Left colon (tissue), 2 donors: ENCODE results near the gene NBPF3. TPM values are rescaled to one million over a fixed set of nuclear protein-coding genes. Genes with fewer than 3 reads are reported as not detected.
"Not testable (repeated sequence)": the region's sequence is repeated elsewhere in the genome, so short reads cannot be mapped to it uniquely, and the experiment has no call there.

Experiments used
- ATAC-seq: fragments of 200-7000 bp; cut with Tn5 transposase; one replicate; pipeline ENCODE4 v1.9.1; 2020; ENCODE audit warnings: mild to moderate bottlenecking, moderate library complexity
- DNase-seq, 2 donors: peaks; one replicate each; pipeline ENCODE4 v3.0.0-alpha.2; 2020
- intact Hi-C, 2 donors: fragments of 100-400 bp; cut with DNase I in 1 of 2; cut with micrococcal nuclease in 1 of 2; formaldehyde crosslinking; loops; one replicate each; pipeline versions ENCODE4 v1.11.2 to v1.14.0; 2022; cut with DNase I, micrococcal nuclease
- long read RNA-seq: library from polyadenylated mRNA; unstranded; transcript quantifications from one replicate; pipeline ENCODE4 v2.0.0, GENCODE V29; 2021
- total RNA-seq, 2 donors: library from RNA; stranded (reverse); fragmentation: NEBNext Ultra II Directional; extraction: Animal tissue kit (Norgen Biotek cat#: 25700); gene quantifications; one replicate each; pipeline ENCODE4 v1.2.1, GENCODE V29; 2021
- donor health status: DM: no; HTN: no; CAD: no.
- donor health status: DM: yes; HTN: yes; CAD: no.

Gene NBPF3
- 1 to 10 TPM; 4.4 to 9.5 TPM for total RNA-seq
- long read RNA-seq, partial matches to known transcripts, result 1 of 6 reads
- long read RNA-seq, other reads (novel, unspliced or antisense), result 4 of 6 reads

GRCh38 chr1:21439721-21440629 lies at the start of gene NBPF3:
Gene NBPF3, plus strand, starts transcription at chr1:21440137. Its CDS starts 4,950 bp downstream, at chr1:21445087.
- DNase-seq (peak; percentile 81 to 90), ATAC-seq (peak; percentile 95)
- intact Hi-C loops, result no loop called here

- intact Hi-C loops, result no loop called here
- no peak for DNase-seq
- no peak for ATAC-seq
Measured at GRCh38 chr1:21391497-21391896, 48.4 kb upstream of the NBPF3 start.

- intact Hi-C loops, result no loop called here
- no peak for ATAC-seq
- DNase-seq, result no peak
Measured at GRCh38 chr1:21392587-21393263, 47.2 kb upstream of the NBPF3 start.

- ATAC-seq, result no peak
- DNase-seq, result no peak
- intact Hi-C loops, result no loop called here
Measured at GRCh38 chr1:21396516-21396915, 43.4 kb upstream of the NBPF3 start.

- DNase-seq (peak in 1 of 2 donors; percentile 3), ATAC-seq (no peak)
- intact Hi-C loops, result no loop called here
Measured at GRCh38 chr1:21397813-21398188, 42.1 kb upstream of the NBPF3 start.

GRCh38 chr1:21401726-21402346 lies 38.1 kb upstream of the NBPF3 start:
- ATAC-seq, DNase-seq, intact Hi-C loops: not testable (repeated sequence)

- intact Hi-C loops, result no loop called here
- no peak for ATAC-seq
- no peak for DNase-seq
Measured at GRCh38 chr1:21406659-21407058, 33.3 kb upstream of the NBPF3 start.

- ATAC-seq, intact Hi-C loops, DNase-seq: not testable (repeated sequence)
Measured at GRCh38 chr1:21409897-21410296, 30.0 kb upstream of the NBPF3 start.

- DNase-seq (no peak), ATAC-seq (no peak)
- intact Hi-C loops, result no loop called here
Measured at GRCh38 chr1:21414015-21414414, 25.9 kb upstream of the NBPF3 start.

- intact Hi-C loops, ATAC-seq, DNase-seq: not testable (repeated sequence)
Measured at GRCh38 chr1:21420378-21420777, 19.6 kb upstream of the NBPF3 start.

- intact Hi-C loops, ATAC-seq, DNase-seq: not testable (repeated sequence)
Measured at GRCh38 chr1:21421307-21421706, 18.6 kb upstream of the NBPF3 start.

GRCh38 chr1:21427798-21428480 lies 12.0 kb upstream of the NBPF3 start:
- peak; percentile 17 for ATAC-seq
- intact Hi-C loops, DNase-seq: not testable (repeated sequence)

GRCh38 chr1:21428481-21429073 lies 11.4 kb upstream of the NBPF3 start:
- peak; percentile 26 for ATAC-seq
- DNase-seq, intact Hi-C loops: not testable (repeated sequence)

- intact Hi-C loops, DNase-seq, ATAC-seq: not testable (repeated sequence)
Measured at GRCh38 chr1:21429210-21429609, 10.7 kb upstream of the NBPF3 start.

GRCh38 chr1:21430875-21431274 lies 9.1 kb upstream of the NBPF3 start:
- intact Hi-C loops, DNase-seq, ATAC-seq: not testable (repeated sequence)

- ATAC-seq, result no peak
- intact Hi-C loops, result no loop called here
Measured at GRCh38 chr1:21434394-21434793, 5.5 kb upstream of the NBPF3 start.

GRCh38 chr1:21435646-21436487 lies 4.1 kb upstream of the NBPF3 start:
- intact Hi-C loops, result no loop called here
- ATAC-seq, result no peak

More at GRCh38 chr1:21434394-21434793, 5.5 kb upstream of the NBPF3 start:
- DNase-seq, result no peak

More at GRCh38 chr1:21435646-21436487, 4.1 kb upstream of the NBPF3 start:
- no peak for DNase-seq
